ENCODE measurements around the gene TMEM174. TPM values are rescaled to one million over a fixed set of nuclear protein-coding genes. Genes with fewer than 3 reads are reported as not detected.
A peak's percentile ranks its signal among the peaks of the same experiment; 100 is the strongest.

TMEM174 gene
- total RNA-seq, 1 experiment from 2014 or later, result not detected

DNA sequence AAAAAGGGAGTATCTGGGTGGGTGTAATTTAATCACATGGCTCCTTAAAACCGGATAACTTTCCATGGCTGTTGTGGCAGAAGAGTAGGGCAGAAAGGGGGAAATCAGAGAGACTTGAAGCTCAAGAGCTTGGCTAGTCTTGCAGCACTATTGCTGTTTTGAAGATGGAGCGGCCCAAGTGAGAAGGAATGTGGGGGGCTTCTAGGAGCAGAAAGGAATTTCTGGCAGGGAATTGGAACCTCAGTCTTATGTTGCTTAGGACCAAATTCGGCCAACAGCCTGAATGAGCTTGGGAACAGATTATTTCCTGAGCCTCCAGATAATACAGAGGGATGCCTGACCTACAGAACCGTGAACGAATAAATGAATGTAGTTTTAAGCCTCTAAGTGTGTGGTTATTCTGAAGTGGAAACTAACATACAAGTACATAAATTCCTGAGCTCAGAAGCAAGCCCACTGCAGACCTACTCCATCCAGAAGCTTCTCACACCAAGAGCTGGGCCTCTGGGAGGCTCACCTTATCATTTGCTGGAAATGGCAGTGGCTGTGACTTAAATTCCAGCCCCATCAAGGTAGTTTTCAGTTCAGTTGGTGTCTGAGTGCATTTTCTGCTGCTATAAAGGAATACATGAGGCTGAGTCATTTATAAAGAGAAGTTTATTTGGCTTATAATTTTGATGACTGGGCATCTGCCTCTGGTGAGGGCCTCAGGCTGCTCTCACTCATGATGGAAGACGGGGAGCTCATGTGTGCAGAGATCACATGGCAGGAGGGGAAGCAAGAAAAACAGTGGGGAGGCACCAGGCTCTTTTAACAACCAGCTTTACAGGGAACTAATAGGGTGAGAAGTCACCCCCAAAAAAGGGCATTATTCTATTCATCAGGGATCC, 15.3 kb upstream of the TMEM174 start:
- H3K36me3 ChIP-seq (ENCODE audit: insufficient read depth, low read length), result no peaks in the 10 kb centered on the region
- H3K4me3 ChIP-seq (ENCODE audit: low read length), result no peak overlapping the region
- H3K27ac ChIP-seq (ENCODE audit: low read length), result no peak overlapping the region
- no peaks in the 10 kb centered on the region for H4K20me1 ChIP-seq (ENCODE audit: insufficient read depth, low read depth, low read length)
- no peaks in the 10 kb centered on the region for H3K9me3 ChIP-seq (ENCODE audit: low read length)
- DNase-seq, result no peak
- peaks cover 15% of the 10 kb centered on the region for H3K4me1 ChIP-seq (ENCODE audit: low read length)
- no peak overlapping the region for H3K9ac ChIP-seq (ENCODE audit: low read length)
- H3K9me2 ChIP-seq (replicated peaks; ENCODE audit: insufficient read depth, low read length), result no peaks in the 10 kb centered on the region
- H2AFZ ChIP-seq (ENCODE audit: low read length), result no peak overlapping the region
- no peak overlapping the region for H3K4me2 ChIP-seq (ENCODE audit: low read depth, low read length, poor library complexity, severe bottlenecking)
- H3K27me3 ChIP-seq (ENCODE audit: low read length), result no peaks in the 10 kb centered on the region
- no peaks in the 10 kb centered on the region for H3K79me2 ChIP-seq (ENCODE audit: low read length)

- no peak overlapping the region for H3K4me2 ChIP-seq (ENCODE audit: low read depth, low read length, poor library complexity, severe bottlenecking)
- H3K9me2 ChIP-seq (replicated peaks; ENCODE audit: insufficient read depth, low read length), result no peaks in the 10 kb centered on the region
- peaks cover 18% of the 10 kb centered on the region for H3K4me1 ChIP-seq (ENCODE audit: low read length)
- H3K9me3 ChIP-seq (ENCODE audit: low read length), result no peaks in the 10 kb centered on the region
- no peak overlapping the region for H3K4me3 ChIP-seq (ENCODE audit: low read length)
- no peaks in the 10 kb centered on the region for H3K79me2 ChIP-seq (ENCODE audit: low read length)
- no peak overlapping the region for H2AFZ ChIP-seq (ENCODE audit: low read length)
- H3K27ac ChIP-seq (ENCODE audit: low read length), result no peak overlapping the region
- H3K9ac ChIP-seq (ENCODE audit: low read length), result no peak overlapping the region
- no peaks in the 10 kb centered on the region for H4K20me1 ChIP-seq (ENCODE audit: insufficient read depth, low read depth, low read length)
- H3K36me3 ChIP-seq (ENCODE audit: insufficient read depth, low read length), result no peaks in the 10 kb centered on the region
- no peaks in the 10 kb centered on the region for H3K27me3 ChIP-seq (ENCODE audit: low read length)
- no peak for DNase-seq
Observed at GRCh38 chr5:73158313-73158712, 14.7 kb upstream of the TMEM174 start.

- Histone ChIP-seq H3K4me1 (ENCODE audit: low read length) (peaks cover 18% of the 10 kb centered on the region), H3K9me3 (ENCODE audit: low read length) (no peaks in the 10 kb centered on the region), H3K36me3 (ENCODE audit: insufficient read depth, low read length) (no peaks in the 10 kb centered on the region), H2AFZ (ENCODE audit: low read length) (no peak overlapping the region), H4K20me1 (ENCODE audit: insufficient read depth, low read depth, low read length) (no peaks in the 10 kb centered on the region), H3K4me2 (ENCODE audit: low read depth, low read length, poor library complexity, severe bottlenecking) (peak overlapping the region; percentile 35), H3K27me3 (ENCODE audit: low read length) (no peaks in the 10 kb centered on the region), H3K9me2 (replicated peaks; ENCODE audit: insufficient read depth, low read length) (no peaks in the 10 kb centered on the region), H3K4me3 (ENCODE audit: low read length) (no peak overlapping the region), H3K27ac (ENCODE audit: low read length) (no peak overlapping the region), H3K79me2 (ENCODE audit: low read length) (no peaks in the 10 kb centered on the region), H3K9ac (ENCODE audit: low read length) (no peak overlapping the region)
- DNase-seq, result peak; percentile 73
Observed at GRCh38 chr5:73160239-73160671, 12.7 kb upstream of the TMEM174 start.

DNA sequence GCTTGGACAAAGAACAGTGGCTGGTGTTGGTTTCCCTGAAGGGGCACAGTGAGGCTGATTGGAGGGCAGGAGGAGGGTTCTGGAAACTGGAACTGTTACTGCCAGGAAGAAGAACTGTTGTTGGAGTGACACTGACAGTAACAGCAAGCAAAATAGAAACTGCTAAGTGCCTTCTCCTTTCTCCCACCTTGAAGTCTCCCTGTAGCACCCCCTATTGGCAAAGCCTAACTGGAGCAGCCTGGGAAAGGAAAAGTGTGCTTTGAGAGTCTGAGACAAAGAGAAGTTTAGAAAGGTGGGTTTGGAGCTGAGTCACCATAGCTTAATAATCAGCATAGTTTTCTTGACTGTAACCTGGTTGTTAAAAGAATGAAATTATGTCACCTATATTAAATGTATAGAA, 2.5 kb upstream of the TMEM174 start:
- Histone ChIP-seq H2AFZ (ENCODE audit: low read length) (no peak overlapping the region), H3K9me3 (ENCODE audit: low read length) (no peaks in the 10 kb centered on the region), H3K9ac (ENCODE audit: low read length) (no peak overlapping the region), H3K9me2 (replicated peaks; ENCODE audit: insufficient read depth, low read length) (no peaks in the 10 kb centered on the region), H3K4me2 (ENCODE audit: low read depth, low read length, poor library complexity, severe bottlenecking) (no peak overlapping the region), H3K27me3 (ENCODE audit: low read length) (no peaks in the 10 kb centered on the region), H3K27ac (ENCODE audit: low read length) (no peak overlapping the region), H3K4me3 (ENCODE audit: low read length) (no peak overlapping the region), H4K20me1 (ENCODE audit: insufficient read depth, low read depth, low read length) (no peaks in the 10 kb centered on the region), H3K36me3 (ENCODE audit: insufficient read depth, low read length) (no peaks in the 10 kb centered on the region), H3K79me2 (ENCODE audit: low read length) (no peaks in the 10 kb centered on the region), H3K4me1 (ENCODE audit: low read length) (no peaks in the 10 kb centered on the region)
- DNase-seq, result peak; percentile 83

- Histone ChIP-seq H3K4me3 (ENCODE audit: low read length) (no peak overlapping the region), H3K36me3 (ENCODE audit: insufficient read depth, low read length) (no peaks in the 10 kb centered on the region), H3K4me1 (ENCODE audit: low read length) (no peaks in the 10 kb centered on the region), H3K4me2 (ENCODE audit: low read depth, low read length, poor library complexity, severe bottlenecking) (no peak overlapping the region), H3K27ac (ENCODE audit: low read length) (no peak overlapping the region), H3K79me2 (ENCODE audit: low read length) (no peaks in the 10 kb centered on the region), H3K9ac (ENCODE audit: low read length) (no peak overlapping the region), H3K9me2 (replicated peaks; ENCODE audit: insufficient read depth, low read length) (no peaks in the 10 kb centered on the region), H3K9me3 (ENCODE audit: low read length) (no peaks in the 10 kb centered on the region), H2AFZ (ENCODE audit: low read length) (no peak overlapping the region), H4K20me1 (ENCODE audit: insufficient read depth, low read depth, low read length) (no peaks in the 10 kb centered on the region), H3K27me3 (ENCODE audit: low read length) (no peaks in the 10 kb centered on the region)
- no peak for DNase-seq
Observed at GRCh38 chr5:73171495-73171894, 1.5 kb upstream of the TMEM174 start.

DNA sequence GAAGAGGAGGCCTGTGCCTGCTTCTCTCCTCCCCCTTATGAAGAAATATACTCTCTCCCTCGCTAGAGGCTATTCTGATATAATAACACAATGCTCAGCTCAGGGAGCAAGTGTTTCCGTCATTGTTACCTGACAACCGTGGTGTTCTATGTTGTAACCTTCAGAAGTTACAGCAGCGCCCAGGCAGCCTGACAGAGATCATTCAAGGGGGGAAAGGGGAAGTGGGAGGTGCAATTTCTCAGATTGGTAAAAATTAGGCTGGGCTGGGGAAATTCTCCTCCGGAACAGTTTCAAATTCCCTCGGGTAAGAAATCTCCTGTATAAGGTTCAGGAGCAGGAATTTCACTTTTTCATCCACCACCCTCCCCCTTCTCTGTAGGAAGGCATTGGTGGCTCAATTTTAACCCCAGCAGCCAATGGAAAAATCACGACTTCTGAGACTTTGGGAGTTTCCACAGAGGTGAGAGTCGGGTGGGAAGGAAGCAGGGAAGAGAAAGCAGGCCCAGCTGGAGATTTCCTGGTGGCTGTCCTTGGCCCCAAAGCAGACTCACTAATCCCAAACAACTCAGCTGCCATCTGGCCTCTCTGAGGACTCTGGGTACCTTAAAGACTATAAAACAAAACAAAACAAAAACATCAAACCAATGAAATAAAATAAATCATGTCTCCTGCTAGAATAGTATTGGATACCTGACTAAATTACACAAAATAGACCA, 1.3 kb downstream of the TMEM174 start:
- no peak overlapping the region for H2AFZ ChIP-seq (ENCODE audit: low read length)
- no peaks in the 10 kb centered on the region for H3K79me2 ChIP-seq (ENCODE audit: low read length)
- no peaks in the 10 kb centered on the region for H3K36me3 ChIP-seq (ENCODE audit: insufficient read depth, low read length)
- H3K4me3 ChIP-seq (ENCODE audit: low read length), result no peak overlapping the region
- no peaks in the 10 kb centered on the region for H3K9me2 ChIP-seq (replicated peaks; ENCODE audit: insufficient read depth, low read length)
- H3K27me3 ChIP-seq (ENCODE audit: low read length), result no peaks in the 10 kb centered on the region
- no peak overlapping the region for H3K9ac ChIP-seq (ENCODE audit: low read length)
- no peaks in the 10 kb centered on the region for H4K20me1 ChIP-seq (ENCODE audit: insufficient read depth, low read depth, low read length)
- no peak overlapping the region for H3K27ac ChIP-seq (ENCODE audit: low read length)
- no peaks in the 10 kb centered on the region for H3K9me3 ChIP-seq (ENCODE audit: low read length)
- no peaks in the 10 kb centered on the region for H3K4me1 ChIP-seq (ENCODE audit: low read length)
- H3K4me2 ChIP-seq (ENCODE audit: low read depth, low read length, poor library complexity, severe bottlenecking), result no peak overlapping the region
- DNase-seq, result peak; percentile 43

DNA sequence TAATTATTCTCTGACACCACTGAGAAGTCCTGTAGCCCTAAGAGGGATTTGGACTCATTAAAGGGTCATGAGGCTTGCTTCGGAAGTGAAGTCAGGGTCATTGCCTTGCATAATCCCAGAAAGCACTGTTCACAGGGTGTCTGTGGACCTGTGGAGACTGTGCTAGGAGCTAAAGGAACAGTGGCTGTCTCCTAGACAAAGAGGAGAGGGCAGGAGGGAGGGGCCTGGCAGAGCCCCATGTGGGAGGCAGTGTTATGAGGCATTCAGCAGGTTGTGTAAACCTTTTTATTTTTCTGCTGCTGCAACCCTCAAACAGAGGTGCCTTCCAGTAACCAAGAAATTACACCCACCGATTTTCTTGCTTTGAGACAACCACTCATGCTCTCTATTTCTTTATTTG, 3.3 kb downstream of the TMEM174 start:
- H3K4me1 ChIP-seq (ENCODE audit: low read length), result no peaks in the 10 kb centered on the region
- no peak for DNase-seq
- no peak overlapping the region for H3K4me2 ChIP-seq (ENCODE audit: low read depth, low read length, poor library complexity, severe bottlenecking)
- no peak overlapping the region for H3K4me3 ChIP-seq (ENCODE audit: low read length)
- H3K36me3 ChIP-seq (ENCODE audit: insufficient read depth, low read length), result no peaks in the 10 kb centered on the region
- H3K27me3 ChIP-seq (ENCODE audit: low read length), result no peaks in the 10 kb centered on the region
- H2AFZ ChIP-seq (ENCODE audit: low read length), result no peak overlapping the region
- no peaks in the 10 kb centered on the region for H3K9me3 ChIP-seq (ENCODE audit: low read length)
- H3K9me2 ChIP-seq (replicated peaks; ENCODE audit: insufficient read depth, low read length), result no peaks in the 10 kb centered on the region
- no peaks in the 10 kb centered on the region for H3K79me2 ChIP-seq (ENCODE audit: low read length)
- H4K20me1 ChIP-seq (ENCODE audit: insufficient read depth, low read depth, low read length), result no peaks in the 10 kb centered on the region
- no peak overlapping the region for H3K27ac ChIP-seq (ENCODE audit: low read length)
- H3K9ac ChIP-seq (ENCODE audit: low read length), result no peak overlapping the region

DNA sequence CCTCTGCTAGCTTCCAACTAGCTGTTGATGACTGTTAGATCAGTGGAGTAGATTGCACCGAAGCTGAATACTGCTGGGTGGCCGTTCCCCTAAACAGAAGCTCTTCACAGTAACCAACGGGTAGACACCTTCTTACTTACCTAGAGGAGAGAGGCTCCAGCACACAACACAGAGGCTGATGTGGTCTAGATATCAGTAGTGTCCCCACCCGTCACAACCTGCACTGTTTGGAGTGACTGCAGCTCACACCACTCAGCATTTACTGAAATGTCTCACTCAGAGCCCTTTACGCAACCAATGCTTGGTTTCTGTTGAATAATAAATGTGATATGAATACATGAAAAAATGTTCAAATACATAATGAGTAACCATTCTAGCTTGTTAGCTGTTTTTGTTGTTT, 5.3 kb downstream of the TMEM174 start:
- Histone ChIP-seq H3K79me2 (ENCODE audit: low read length) (no peaks in the 10 kb centered on the region), H3K9ac (ENCODE audit: low read length) (no peak overlapping the region), H3K4me3 (ENCODE audit: low read length) (no peak overlapping the region), H3K9me3 (ENCODE audit: low read length) (no peaks in the 10 kb centered on the region), H3K4me2 (ENCODE audit: low read depth, low read length, poor library complexity, severe bottlenecking) (no peak overlapping the region), H3K9me2 (replicated peaks; ENCODE audit: insufficient read depth, low read length) (no peaks in the 10 kb centered on the region), H3K4me1 (ENCODE audit: low read length) (peaks cover under 1% of the 10 kb centered on the region; the same call in 1 of the 2 replicates), H3K36me3 (ENCODE audit: insufficient read depth, low read length) (no peaks in the 10 kb centered on the region), H2AFZ (ENCODE audit: low read length) (no peak overlapping the region), H3K27me3 (ENCODE audit: low read length) (no peaks in the 10 kb centered on the region), H3K27ac (ENCODE audit: low read length) (no peak overlapping the region), H4K20me1 (ENCODE audit: insufficient read depth, low read depth, low read length) (no peaks in the 10 kb centered on the region)
- DNase-seq, result no peak
